Measurements from ENCODE around the gene SOX8.

The SOX8 gene

DNA sequence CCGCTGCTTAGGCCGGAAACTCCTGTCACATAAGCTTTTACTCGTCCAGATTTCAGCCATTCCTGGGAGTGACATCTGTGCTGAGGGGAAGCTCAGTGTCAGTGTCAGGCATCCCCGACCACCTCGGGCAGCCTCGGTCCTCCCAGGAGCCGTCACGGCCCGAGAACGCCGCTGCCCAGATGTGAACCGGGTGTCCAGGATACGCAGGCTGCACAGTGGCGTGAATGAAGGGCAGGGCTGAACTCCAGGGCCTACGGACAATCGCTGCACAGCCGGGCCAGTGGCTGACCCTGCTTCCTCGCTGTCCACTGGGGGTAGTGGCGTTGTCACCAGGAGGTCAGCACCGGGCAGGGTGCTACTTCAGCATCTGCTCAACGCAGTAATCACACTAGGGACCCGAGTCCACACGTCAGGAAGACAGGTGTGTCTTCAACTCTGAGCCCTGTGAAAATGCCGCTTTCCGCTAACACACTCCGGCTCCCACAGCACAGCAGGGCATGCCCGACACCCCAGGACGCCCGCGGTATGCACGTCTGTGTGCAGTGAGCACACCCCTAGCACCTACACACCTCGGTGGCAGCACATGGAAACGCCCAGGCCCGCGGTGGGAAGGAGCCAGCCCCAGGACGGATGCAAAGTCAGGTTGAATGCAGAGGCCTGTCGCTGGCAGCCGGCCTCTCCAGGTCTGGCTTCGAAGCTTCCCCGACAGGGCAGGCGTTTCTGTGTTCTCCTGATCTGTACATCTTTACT is 13.8 kb upstream of the SOX8 start:
- peaks cover 5% of the 10 kb centered on the region for H3K9me3 ChIP-seq (ENCODE audit: control insufficient read depth, low read length)
- peaks cover 16% of the 10 kb centered on the region for H3K4me1 ChIP-seq (ENCODE audit: control insufficient read depth, insufficient read depth, low read length)
- no peaks in the 10 kb centered on the region for H3K36me3 ChIP-seq (ENCODE audit: control insufficient read depth, insufficient read depth, low read length, severe bottlenecking)
- no peak for DNase-seq (ENCODE audit: low read depth)
- H3K9ac ChIP-seq (ENCODE audit: low read length), result no peak overlapping the region
- no peak overlapping the region for H3K4me3 ChIP-seq (ENCODE audit: low read length)
- H3K27me3 ChIP-seq (replicated peaks; ENCODE audit: control insufficient read depth, insufficient read depth, low read length), result peaks cover 7% of the 10 kb centered on the region

DNA sequence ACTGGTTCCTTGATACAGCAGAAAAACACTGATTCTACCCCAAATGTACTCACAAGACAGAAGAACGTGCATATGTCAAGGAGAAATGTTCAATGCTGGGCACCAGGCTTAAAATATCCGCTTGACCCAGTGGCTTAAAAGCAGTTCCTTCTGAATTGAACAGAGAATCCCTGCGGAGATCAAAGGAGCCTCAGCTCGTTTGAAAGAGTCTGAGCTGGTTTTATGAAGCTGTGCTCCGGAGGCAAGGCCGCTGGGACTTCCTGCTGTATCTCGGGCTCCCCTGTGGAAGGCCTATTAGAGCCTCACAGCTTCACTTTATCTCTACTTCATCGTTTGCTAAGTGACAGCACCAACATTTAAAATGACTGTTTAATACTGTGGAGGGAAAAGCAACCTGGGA is 12.9 kb upstream of the SOX8 start:
- H3K36me3 ChIP-seq (ENCODE audit: control insufficient read depth, insufficient read depth, low read length, severe bottlenecking), result no peaks in the 10 kb centered on the region
- H3K9ac ChIP-seq (ENCODE audit: low read length), result no peak overlapping the region
- H3K4me3 ChIP-seq (ENCODE audit: low read length), result no peak overlapping the region
- no peak for DNase-seq (ENCODE audit: low read depth)
- peaks cover 5% of the 10 kb centered on the region for H3K9me3 ChIP-seq (ENCODE audit: control insufficient read depth, low read length)
- H3K4me1 ChIP-seq (ENCODE audit: control insufficient read depth, insufficient read depth, low read length), result peaks cover 16% of the 10 kb centered on the region
- peaks cover 7% of the 10 kb centered on the region for H3K27me3 ChIP-seq (replicated peaks; ENCODE audit: control insufficient read depth, insufficient read depth, low read length)

DNA sequence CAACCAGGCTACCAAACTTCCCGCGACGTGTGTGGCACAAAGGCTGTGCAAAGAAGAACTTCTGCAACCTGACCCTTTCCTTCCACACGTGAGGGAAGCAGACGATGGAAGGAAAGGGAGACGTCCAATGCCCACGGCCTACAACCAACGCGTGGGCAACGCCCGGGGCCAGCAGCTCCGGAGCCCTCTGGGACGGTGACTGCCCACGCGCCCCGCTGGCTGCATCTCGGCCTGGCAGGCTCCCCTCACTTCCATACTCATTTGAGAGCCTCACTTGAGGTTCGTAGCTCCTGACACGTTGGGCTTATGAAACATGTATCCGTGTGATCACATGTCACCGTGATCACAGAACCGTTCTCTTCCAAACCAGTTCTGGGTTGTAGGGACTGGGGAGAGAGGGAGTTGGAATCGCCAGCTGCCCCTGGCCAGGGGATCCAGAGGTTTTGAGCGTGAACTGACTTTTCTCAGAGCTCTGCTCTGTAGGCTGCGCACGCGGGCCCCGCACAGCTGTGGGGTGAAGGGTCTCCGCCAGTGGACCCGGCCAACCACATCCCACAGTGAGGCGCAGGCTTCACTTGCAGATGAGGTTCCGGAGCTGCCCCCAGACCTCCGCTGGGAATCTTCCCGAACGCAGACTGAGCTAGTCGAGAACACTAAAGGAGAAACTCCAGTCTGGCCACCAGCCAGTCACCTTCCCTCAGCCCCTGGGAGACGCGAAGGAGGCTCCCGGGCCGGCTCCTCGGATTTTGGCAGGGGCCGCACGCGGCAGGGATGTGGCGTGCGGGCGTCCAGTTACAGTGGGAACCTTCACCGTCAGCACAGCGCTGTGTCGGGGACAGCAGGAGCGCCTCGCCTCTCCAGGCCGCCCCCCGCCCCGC is 11.8 kb upstream of the SOX8 start:
- Histone ChIP-seq H3K4me1 (ENCODE audit: control insufficient read depth, insufficient read depth, low read length) (peaks cover 16% of the 10 kb centered on the region), H3K9me3 (ENCODE audit: control insufficient read depth, low read length) (peaks cover 5% of the 10 kb centered on the region), H3K4me3 (ENCODE audit: low read length) (peak overlapping the region; percentile 90), H3K9ac (ENCODE audit: low read length) (peak overlapping the region; percentile 95), H3K27me3 (replicated peaks; ENCODE audit: control insufficient read depth, insufficient read depth, low read length) (peaks cover 7% of the 10 kb centered on the region), H3K36me3 (ENCODE audit: control insufficient read depth, insufficient read depth, low read length, severe bottlenecking) (no peaks in the 10 kb centered on the region)
- DNase-seq (ENCODE audit: low read depth), result peak; percentile 71

DNA sequence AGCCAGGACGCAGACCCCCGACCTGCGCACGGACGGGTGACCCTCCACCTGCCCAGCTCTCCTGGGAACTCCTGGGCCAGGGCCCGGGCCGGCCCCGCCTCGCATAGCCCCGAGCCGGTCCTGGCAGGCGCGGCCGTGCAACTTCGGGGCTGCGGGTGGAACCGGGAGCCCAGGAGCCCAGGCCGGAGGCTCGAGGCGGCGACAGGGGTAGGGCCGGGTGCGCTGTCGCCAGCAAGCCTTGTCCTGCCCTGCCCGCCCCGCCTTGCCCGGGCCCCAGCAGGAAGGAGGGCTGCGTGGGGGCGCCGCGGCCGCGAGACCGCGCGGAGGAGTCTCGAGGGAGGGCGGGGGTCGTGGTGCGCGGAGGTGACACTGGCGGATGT is 11.2 kb upstream of the SOX8 start:
- Histone ChIP-seq H3K9ac (ENCODE audit: low read length) (peak overlapping the region; percentile 95), H3K27me3 (replicated peaks; ENCODE audit: control insufficient read depth, insufficient read depth, low read length) (peaks cover 7% of the 10 kb centered on the region), H3K9me3 (ENCODE audit: control insufficient read depth, low read length) (peaks cover 5% of the 10 kb centered on the region), H3K4me1 (ENCODE audit: control insufficient read depth, insufficient read depth, low read length) (peaks cover 16% of the 10 kb centered on the region), H3K4me3 (ENCODE audit: low read length) (peak overlapping the region; percentile 90), H3K36me3 (ENCODE audit: control insufficient read depth, insufficient read depth, low read length, severe bottlenecking) (no peaks in the 10 kb centered on the region)
- no peak for DNase-seq (ENCODE audit: low read depth)

DNA sequence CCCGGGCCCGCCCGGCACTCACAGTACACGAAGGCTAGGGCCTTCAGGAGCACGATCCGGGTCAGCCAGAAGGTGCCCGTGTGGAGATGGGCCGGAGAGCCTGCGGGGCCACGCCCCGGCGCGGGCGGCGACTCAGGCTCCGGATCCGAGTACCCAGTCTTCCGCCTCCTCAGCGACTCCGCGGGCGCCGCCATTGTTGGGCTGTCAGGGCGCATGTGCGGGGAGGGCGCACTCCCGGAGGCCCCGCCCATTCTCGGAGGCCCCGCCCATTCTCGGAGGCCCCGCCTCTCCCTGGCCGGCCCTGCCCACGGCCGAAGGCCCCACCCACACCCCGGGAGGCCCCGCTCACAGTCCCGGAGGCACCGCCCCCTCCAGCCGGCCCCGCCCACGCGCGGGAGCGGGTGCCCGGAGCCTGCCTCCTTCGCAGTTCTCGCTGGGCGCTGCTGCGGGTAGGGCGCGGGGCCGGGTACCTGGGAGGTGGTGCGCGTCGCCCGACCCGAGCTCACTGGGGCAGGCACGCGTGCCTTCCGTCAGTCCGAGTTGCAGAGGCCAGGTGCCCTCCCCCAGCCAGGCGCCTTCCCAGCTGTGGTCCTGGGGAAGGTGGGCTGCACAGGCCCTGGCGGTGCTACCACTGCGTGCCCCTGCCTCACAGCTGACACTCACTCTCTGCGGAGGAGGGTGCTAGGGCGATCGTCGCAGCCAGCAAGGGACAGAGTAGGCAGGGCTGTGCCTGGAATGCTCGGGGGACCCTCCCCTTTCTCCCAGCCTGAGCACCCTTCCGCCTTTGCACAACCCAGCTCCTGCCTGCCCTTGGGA is 10.6 kb upstream of the SOX8 start, which contains the start of gene LMF1:
TSS of gene LMF1 (minus strand) at position 219 of the 816 bp plus-strand sequence. CDS start at position 215, 4 bp downstream.
- H3K36me3 ChIP-seq (ENCODE audit: control insufficient read depth, insufficient read depth, low read length, severe bottlenecking), result no peaks in the 10 kb centered on the region
- DNase-seq (ENCODE audit: low read depth), result peak; percentile 97

DNA sequence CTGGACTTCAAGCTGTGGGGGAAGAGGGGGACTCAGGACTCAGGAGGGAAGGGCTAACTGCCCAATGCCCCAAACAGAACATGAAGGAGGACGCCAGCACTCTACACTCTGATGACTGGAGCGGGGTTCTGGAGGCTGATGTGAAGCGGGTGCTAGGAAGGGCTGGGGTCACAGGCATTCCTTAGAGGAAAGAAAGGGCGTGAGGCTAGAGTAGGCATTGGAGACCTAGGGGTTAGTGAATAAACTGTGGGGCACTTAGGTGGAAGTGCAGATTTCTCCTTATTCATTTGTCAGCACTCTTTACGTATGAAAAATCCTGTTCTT is 10.0 kb upstream of the SOX8 start:
- H3K4me1 ChIP-seq (ENCODE audit: control insufficient read depth, insufficient read depth, low read length), result peaks cover 16% of the 10 kb centered on the region
- no peak overlapping the region for H3K9ac ChIP-seq (ENCODE audit: low read length)
- H3K9me3 ChIP-seq (ENCODE audit: control insufficient read depth, low read length), result peaks cover 5% of the 10 kb centered on the region
- no peak for DNase-seq (ENCODE audit: low read depth)
- no peak overlapping the region for H3K4me3 ChIP-seq (ENCODE audit: low read length)
- peaks cover 12% of the 10 kb centered on the region for H3K27me3 ChIP-seq (replicated peaks; ENCODE audit: control insufficient read depth, insufficient read depth, low read length)
- H3K36me3 ChIP-seq (ENCODE audit: control insufficient read depth, insufficient read depth, low read length, severe bottlenecking), result no peaks in the 10 kb centered on the region

More for the DNA sequence above, 10.6 kb upstream of the SOX8 start, which contains the start of gene LMF1:
- Histone ChIP-seq H3K4me3 (ENCODE audit: low read length) (peak within 1 kb of the TSS; percentile 90), H3K9me3 (ENCODE audit: control insufficient read depth, low read length) (peaks cover 5% of the 10 kb centered on the region), H3K27me3 (replicated peaks; ENCODE audit: control insufficient read depth, insufficient read depth, low read length) (peaks cover 7% of the 10 kb centered on the region), H3K9ac (ENCODE audit: low read length) (peak within 1 kb of the TSS; percentile 95), H3K4me1 (ENCODE audit: control insufficient read depth, insufficient read depth, low read length) (peaks cover 16% of the 10 kb centered on the region)

DNA sequence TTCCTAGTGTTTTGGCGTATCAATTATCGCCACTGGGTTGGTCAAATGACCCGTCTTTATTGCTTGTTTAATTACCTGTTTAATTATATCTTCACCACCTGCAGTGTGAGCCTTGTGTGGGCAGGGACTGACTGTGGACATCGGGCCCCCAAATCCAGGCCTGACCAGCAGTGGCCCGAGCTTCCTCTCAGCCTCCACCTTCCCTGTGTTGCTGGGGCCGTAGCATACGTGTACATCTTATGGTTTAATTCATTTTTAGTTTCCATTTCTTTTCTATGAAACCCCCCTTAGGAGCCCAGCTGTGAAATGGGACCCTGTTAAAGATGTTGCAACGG is 9.6 kb upstream of the SOX8 start:
- no peak overlapping the region for H3K9ac ChIP-seq (ENCODE audit: low read length)
- no peaks in the 10 kb centered on the region for H3K36me3 ChIP-seq (ENCODE audit: control insufficient read depth, insufficient read depth, low read length, severe bottlenecking)
- peaks cover 5% of the 10 kb centered on the region for H3K9me3 ChIP-seq (ENCODE audit: control insufficient read depth, low read length)
- DNase-seq (ENCODE audit: low read depth), result no peak
- H3K27me3 ChIP-seq (replicated peaks; ENCODE audit: control insufficient read depth, insufficient read depth, low read length), result peaks cover 13% of the 10 kb centered on the region
- H3K4me3 ChIP-seq (ENCODE audit: low read length), result no peak overlapping the region
- peaks cover 16% of the 10 kb centered on the region for H3K4me1 ChIP-seq (ENCODE audit: control insufficient read depth, insufficient read depth, low read length)

DNA sequence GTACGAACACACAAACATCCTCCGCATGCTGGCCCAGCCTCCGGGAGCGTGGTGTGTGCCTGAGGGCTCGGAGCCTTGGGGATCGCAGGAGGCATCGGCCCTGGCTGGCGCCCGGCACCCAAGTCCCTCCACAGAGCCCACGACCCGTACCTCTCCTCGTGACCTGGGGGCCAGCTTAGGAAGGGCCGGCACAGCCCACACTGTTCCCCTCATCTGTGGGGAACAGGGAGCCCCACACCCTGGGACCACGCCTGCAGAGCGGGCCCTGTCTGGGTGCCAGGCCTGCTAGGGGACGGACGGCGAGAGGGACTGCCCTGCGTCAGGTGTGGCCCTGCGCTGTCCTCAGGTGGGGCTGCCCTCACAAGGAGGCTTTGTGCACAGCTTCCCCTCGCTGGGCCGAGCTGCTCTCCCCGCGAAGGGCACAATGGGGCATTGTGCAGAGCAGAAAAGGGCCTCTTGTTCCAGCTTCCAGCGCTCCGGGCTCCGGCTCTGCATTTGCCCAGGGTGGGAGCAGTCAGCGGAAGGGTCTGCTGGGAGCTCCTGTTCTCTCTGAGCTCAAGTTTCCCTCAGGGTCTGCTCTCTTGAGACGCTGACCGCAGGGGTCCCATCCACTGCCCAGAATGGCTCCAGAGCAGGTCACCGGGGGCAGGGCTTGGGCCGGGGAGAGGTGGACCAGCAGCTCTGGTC is 9.1 kb upstream of the SOX8 start:
- Histone ChIP-seq H3K9ac (ENCODE audit: low read length) (no peak overlapping the region), H3K4me1 (ENCODE audit: control insufficient read depth, insufficient read depth, low read length) (peaks cover 13% of the 10 kb centered on the region), H3K4me3 (ENCODE audit: low read length) (no peak overlapping the region), H3K9me3 (ENCODE audit: control insufficient read depth, low read length) (peaks cover 5% of the 10 kb centered on the region), H3K27me3 (replicated peaks; ENCODE audit: control insufficient read depth, insufficient read depth, low read length) (peaks cover 13% of the 10 kb centered on the region), H3K36me3 (ENCODE audit: control insufficient read depth, insufficient read depth, low read length, severe bottlenecking) (no peaks in the 10 kb centered on the region)
- no peak for DNase-seq (ENCODE audit: low read depth)

DNA sequence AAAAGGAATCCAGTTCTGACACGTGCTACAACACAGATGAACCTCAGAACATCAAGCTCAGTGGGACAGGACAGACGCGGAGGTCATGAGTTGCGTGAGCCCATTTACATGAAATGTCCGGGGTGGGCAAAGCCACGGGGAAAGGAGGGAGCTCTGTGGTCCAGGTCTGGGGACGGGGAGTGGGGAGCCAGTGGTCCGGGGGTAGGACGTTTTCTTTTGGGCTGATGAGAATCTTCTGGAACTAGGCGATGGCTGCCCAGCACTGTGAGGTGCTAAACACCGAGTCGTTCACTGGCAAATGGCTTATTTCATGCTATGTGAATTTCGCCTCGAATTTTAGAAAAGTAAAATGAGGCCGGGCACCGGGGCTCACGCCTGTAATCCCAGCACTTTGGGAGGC is 8.2 kb upstream of the SOX8 start:
- Histone ChIP-seq H3K4me1 (ENCODE audit: control insufficient read depth, insufficient read depth, low read length) (peaks cover 12% of the 10 kb centered on the region), H3K36me3 (ENCODE audit: control insufficient read depth, insufficient read depth, low read length, severe bottlenecking) (no peaks in the 10 kb centered on the region)

DNA sequence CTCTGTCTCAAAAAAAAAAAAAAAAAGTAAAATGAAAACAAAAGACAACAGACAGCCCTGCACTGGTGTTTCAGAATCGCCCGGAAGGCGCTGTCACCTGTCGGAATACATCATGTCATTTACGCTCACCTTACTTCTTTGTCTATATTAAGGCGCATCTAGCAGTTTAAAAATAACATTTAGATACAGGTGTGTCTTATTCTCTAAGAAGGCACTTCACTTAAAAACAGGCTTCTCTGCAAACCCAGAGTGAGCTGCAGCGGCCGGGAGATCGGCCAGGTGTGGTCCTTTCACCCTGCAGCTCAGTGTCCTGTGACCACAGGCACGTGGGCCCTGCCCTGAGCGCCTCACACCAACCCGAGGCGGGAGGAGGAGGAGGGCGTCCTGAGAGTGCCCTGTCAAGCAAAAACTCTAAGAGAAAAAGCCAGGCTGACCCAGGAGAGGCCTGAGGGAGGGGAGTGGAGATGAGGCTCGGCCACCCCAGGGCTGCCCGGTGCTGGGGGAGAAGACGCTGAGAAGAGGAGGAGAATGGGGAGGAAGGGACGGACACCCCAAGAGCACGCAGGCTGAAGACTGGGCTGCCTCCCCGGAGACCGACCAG is 7.5 kb upstream of the SOX8 start:
- H3K4me1 ChIP-seq (ENCODE audit: control insufficient read depth, insufficient read depth, low read length), result peaks cover 12% of the 10 kb centered on the region

More for the DNA sequence above, 8.2 kb upstream of the SOX8 start:
- Histone ChIP-seq H3K27me3 (replicated peaks; ENCODE audit: control insufficient read depth, insufficient read depth, low read length) (peaks cover 13% of the 10 kb centered on the region), H3K4me3 (ENCODE audit: low read length) (no peak overlapping the region), H3K9ac (ENCODE audit: low read length) (no peak overlapping the region), H3K9me3 (ENCODE audit: control insufficient read depth, low read length) (peaks cover 5% of the 10 kb centered on the region)
- DNase-seq (ENCODE audit: low read depth), result no peak

More for the DNA sequence above, 7.5 kb upstream of the SOX8 start:
- DNase-seq (ENCODE audit: low read depth), result no peak
- H3K9me3 ChIP-seq (ENCODE audit: control insufficient read depth, low read length), result peaks cover 5% of the 10 kb centered on the region
- no peak overlapping the region for H3K4me3 ChIP-seq (ENCODE audit: low read length)
- no peaks in the 10 kb centered on the region for H3K36me3 ChIP-seq (ENCODE audit: control insufficient read depth, insufficient read depth, low read length, severe bottlenecking)
- peaks cover 13% of the 10 kb centered on the region for H3K27me3 ChIP-seq (replicated peaks; ENCODE audit: control insufficient read depth, insufficient read depth, low read length)
- no peak overlapping the region for H3K9ac ChIP-seq (ENCODE audit: low read length)
